Liver (tissue), 9 donors: ENCODE data around the gene MICAL2. TPM values are rescaled to one million over a fixed set of nuclear protein-coding genes. Genes with fewer than 3 reads are reported as not detected.

Source experiments
- DNase-seq: peaks from one replicate; pipeline ENCODE4 v3.0.0-alpha.2; 2017; ENCODE audit warnings: low spot score
- H3K27ac ChIP-seq, 2 donors: one replicate each; pipeline ENCODE4 v1.7.0; 2013; ENCODE audit warnings: inconsistent platforms in 2 of 2, low read length in 2 of 2, control low read depth in 1 of 2, low read depth in 1 of 2, mild to moderate bottlenecking in 1 of 2
- H3K27me3 ChIP-seq, 4 donors: one replicate each; pipeline versions ENCODE4 v1.6.1 to v1.7.0; 2013; ENCODE audit warnings: low read length in 3 of 4, inconsistent platforms in 1 of 4, mild to moderate bottlenecking in 1 of 4, moderate library complexity in 1 of 4; ENCODE audit not compliant: control insufficient read depth in 4 of 4, insufficient read depth in 4 of 4
- H3K36me3 ChIP-seq, 4 donors: one replicate each; pipeline versions ENCODE4 v1.6.1 to v1.7.0; 2013; ENCODE audit warnings: low read length in 3 of 4, mild to moderate bottlenecking in 3 of 4, low read depth in 1 of 4, moderate library complexity in 1 of 4; ENCODE audit not compliant: control insufficient read depth in 4 of 4, insufficient read depth in 3 of 4
- H3K4me1 ChIP-seq, 4 donors: one replicate each; pipeline versions ENCODE4 v1.6.1 to v1.7.0; 2013; ENCODE audit warnings: low read length in 3 of 4, mild to moderate bottlenecking in 3 of 4, moderate library complexity in 1 of 4; ENCODE audit not compliant: control insufficient read depth in 4 of 4, insufficient read depth in 4 of 4
- H3K4me3 ChIP-seq, 3 donors: one replicate each; pipeline versions ENCODE4 v1.6.1 to v1.7.0; 2013; ENCODE audit warnings: low read length in 3 of 3, control low read depth in 1 of 3, low read depth in 1 of 3, mild to moderate bottlenecking in 1 of 3
- H3K9ac ChIP-seq, 2 donors: one replicate each; pipeline ENCODE4 v1.7.0; 2013; ENCODE audit warnings: low read length in 2 of 2, mild to moderate bottlenecking in 2 of 2, moderate library complexity in 2 of 2, control low read depth in 1 of 2, low read depth in 1 of 2
- H3K9me3 ChIP-seq, 4 donors: one replicate each; pipeline versions ENCODE4 v1.6.1 to v1.7.0; 2013; ENCODE audit warnings: low read length in 3 of 4; ENCODE audit not compliant: control insufficient read depth in 4 of 4
- EGR1 ChIP-seq, 2 donors: IDR thresholded peaks; 2 replicates each; pipeline ENCODE4 v1.6.1; 2016 to 2018; ENCODE audit warnings: antibody characterized with exemption in 2 of 2, low read depth in 2 of 2
- FOXA1 ChIP-seq: IDR thresholded peaks from 2 replicates; pipeline ENCODE4 v1.6.1; 2016; ENCODE audit warnings: antibody characterized with exemption
- FOXA2 ChIP-seq: IDR thresholded peaks from 2 replicates; pipeline ENCODE4 v1.6.1; 2016; ENCODE audit warnings: antibody characterized with exemption
- GABPA ChIP-seq, 2 donors: IDR thresholded peaks in 1 of 2; conservative IDR thresholded peaks in 1 of 2; 2 replicates each; pipeline ENCODE4 v1.6.1; 2016; ENCODE audit warnings: antibody characterized with exemption in 2 of 2, mild to moderate bottlenecking in 1 of 2, moderate library complexity in 1 of 2
- HNF4A ChIP-seq, 2 donors: conservative IDR thresholded peaks; 2 replicates each; pipeline ENCODE4 v1.6.1; 2016; ENCODE audit warnings: antibody characterized with exemption in 2 of 2, mild to moderate bottlenecking in 2 of 2
- HNF4G ChIP-seq: IDR thresholded peaks from 2 replicates; pipeline ENCODE4 v1.6.1; 2016; ENCODE audit warnings: antibody characterized with exemption
- JUND ChIP-seq, 2 donors: IDR thresholded peaks; 2 replicates each; pipeline ENCODE4 v1.6.1; 2016; ENCODE audit warnings: antibody characterized with exemption in 2 of 2
- NR2F2 ChIP-seq: IDR thresholded peaks from 2 replicates; pipeline ENCODE4 v1.6.1; 2016; ENCODE audit warnings: antibody characterized with exemption
- RAD21 ChIP-seq, 2 donors: IDR thresholded peaks; 2 replicates each; pipeline ENCODE4 v1.6.1; 2016; ENCODE audit warnings: antibody characterized with exemption in 2 of 2, mild to moderate bottlenecking in 2 of 2
- REST ChIP-seq: IDR thresholded peaks from 2 replicates; pipeline ENCODE4 v1.6.1; 2016; ENCODE audit warnings: antibody characterized with exemption, mild to moderate bottlenecking
- RXRA ChIP-seq, 2 donors: IDR thresholded peaks; 2 replicates each; pipeline ENCODE4 v1.6.1; 2017 to 2018; ENCODE audit warnings: antibody characterized with exemption in 2 of 2, mild to moderate bottlenecking in 1 of 2
- SP1 ChIP-seq: IDR thresholded peaks from 2 replicates; pipeline ENCODE4 v1.6.1; 2018; ENCODE audit warnings: antibody characterized with exemption, mild to moderate bottlenecking
- TAF1 ChIP-seq: conservative IDR thresholded peaks from 2 replicates; pipeline ENCODE4 v1.6.1; 2016; ENCODE audit warnings: antibody characterized with exemption, mild to moderate bottlenecking
- YY1 ChIP-seq: IDR thresholded peaks from 2 replicates; pipeline ENCODE4 v1.6.1; 2016; ENCODE audit warnings: antibody characterized with exemption, mild to moderate bottlenecking
- WGBS: extraction: QIAGEN DNeasy Blood & Tissue Kit; methylation state at CpG from one replicate; pipeline ENCODE4 v1.1.7; 2013; 5-methylcytosine and 5-hydroxymethylcytosine counted together
- polyA plus RNA-seq, 2 donors: library from polyadenylated mRNA; stranded (reverse) in 1 of 2; unstranded in 1 of 2; fragments of 200-250 nt in 1 of 2; fragments of >200 nt in 1 of 2; fragmentation: Nextera tagmentation in 1 of 2; extraction: Ambion mirVana in 1 of 2; gene quantifications; one replicate each; pipeline versions ENCODE4 v1.2.1 to v1.2.3, GENCODE V29; 2013 to 2015
- total RNA-seq, 2 donors: library from RNA; depleted of rRNA; stranded (reverse); fragments of >200 nt; gene quantifications; one replicate each; pipeline ENCODE4 v1.2.3, GENCODE V29; 2014
- TF ChIP-seq, protein P1 (sequence below): IDR thresholded peaks from 2 replicates; pipeline ENCODE4 v1.6.1; 2016; ENCODE audit warnings: antibody characterized with exemption
- TF ChIP-seq, protein P2 (sequence below): IDR thresholded peaks from 2 replicates; pipeline ENCODE4 v1.6.1; 2016; ENCODE audit warnings: antibody characterized with exemption
- TF ChIP-seq, protein P3 (sequence below): fragments of 150-350 bp; IDR thresholded peaks from 2 replicates; pipeline ENCODE4 v1.5.1; 2017; ENCODE audit warnings: improper control_type of control experiment, low read depth, low read length; ENCODE audit not compliant: missing input control
- donor health status: healthy.
- donor health status: healthy.
- donor health status: healthy.
- donor health status: healthy.
- donor health status: healthy.

Gene MICAL2
- total and polyA plus RNA-seq, 4 donors: 17.5 to 113 (median 42.9) TPM

DNA sequence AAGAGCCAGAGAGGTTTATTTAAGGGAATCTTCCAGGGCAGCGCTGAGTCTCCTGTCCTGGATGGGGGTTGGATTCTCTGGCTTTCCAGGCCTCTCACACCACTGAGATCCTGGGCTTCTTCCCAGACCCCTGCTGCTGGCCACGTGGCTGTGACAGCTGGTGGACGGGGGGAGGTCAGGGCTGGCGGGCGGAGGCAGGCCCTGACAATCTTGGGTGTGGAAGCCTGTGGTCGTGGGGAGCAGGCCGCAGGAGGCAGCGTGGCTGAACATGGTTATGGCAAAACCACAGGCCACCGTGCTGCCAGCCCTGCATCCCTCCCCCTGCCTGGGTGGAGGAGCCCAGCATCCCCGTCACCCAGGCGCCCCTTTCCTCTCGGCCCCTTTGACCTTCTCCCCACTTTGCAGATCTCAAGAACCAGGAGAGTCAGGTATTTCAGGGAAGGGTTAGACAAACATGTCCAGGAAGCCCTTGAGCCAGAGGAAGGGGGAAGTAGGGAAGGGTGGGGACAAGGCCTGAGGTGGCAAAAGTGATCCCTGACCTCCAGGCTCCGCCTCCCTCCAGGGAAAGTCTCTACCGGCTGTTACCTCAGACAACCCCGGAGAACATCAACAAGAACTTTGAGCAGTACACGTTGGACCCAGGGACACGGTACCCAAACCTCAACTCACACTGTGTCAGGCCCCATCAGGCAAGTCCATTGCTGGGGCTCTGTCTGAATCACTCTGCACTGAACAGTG lies 111.8 kb downstream of the MICAL2 start:
- peak overlapping the region in 1 of 2 donors; percentile 15 for H3K27ac ChIP-seq
- no peak overlapping the region for H3K4me3 ChIP-seq
- H3K36me3 ChIP-seq: peaks cover 0 to 23% (median 9%) of the 10 kb centered on the region in 4 donors
- H3K4me1 ChIP-seq: peaks cover 8 to 51% (median 38%) of the 10 kb centered on the region in 4 donors
- H3K27me3 ChIP-seq: no peaks in the 10 kb centered on the region
- DNase-seq: no peak
- H3K9ac ChIP-seq: no peak overlapping the region
- H3K9me3 ChIP-seq: no peaks in the 10 kb centered on the region
- peak; percentile 95 to 97 for TF ChIP-seq RXRA (IDR thresholded peaks at IDR 0.05)
- TF ChIP-seq, protein P1, sequence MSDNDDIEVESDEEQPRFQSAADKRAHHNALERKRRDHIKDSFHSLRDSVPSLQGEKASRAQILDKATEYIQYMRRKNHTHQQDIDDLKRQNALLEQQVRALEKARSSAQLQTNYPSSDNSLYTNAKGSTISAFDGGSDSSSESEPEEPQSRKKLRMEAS: no peak
- TF ChIP-seq RAD21 (IDR thresholded peaks at IDR 0.05): no peak
- TF ChIP-seq, protein P2, sequence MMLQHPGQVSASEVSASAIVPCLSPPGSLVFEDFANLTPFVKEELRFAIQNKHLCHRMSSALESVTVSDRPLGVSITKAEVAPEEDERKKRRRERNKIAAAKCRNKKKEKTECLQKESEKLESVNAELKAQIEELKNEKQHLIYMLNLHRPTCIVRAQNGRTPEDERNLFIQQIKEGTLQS: no peak
- peak; percentile 98 for TF ChIP-seq HNF4G
- TF ChIP-seq FOXA1: peak; percentile 65
- no peak for TF ChIP-seq GABPA (IDR thresholded peaks at IDR 0.05 in 1 of 2, conservative IDR thresholded peaks at IDR 0.05 in 1 of 2)
- TF ChIP-seq NR2F2: peak; percentile 50
- TF ChIP-seq JUND (IDR thresholded peaks at IDR 0.05): peak in 1 of 2 donors; percentile 13
- TF ChIP-seq EGR1 (IDR thresholded peaks at IDR 0.05; ENCODE audit: low read depth in 2 of 2): no peak
- peak; percentile 58 for TF ChIP-seq SP1
- TF ChIP-seq TAF1: no peak
- peak; percentile 98 to 99 for TF ChIP-seq HNF4A (conservative IDR thresholded peaks at IDR 0.05)
- TF ChIP-seq FOXA2: peak; percentile 63
- TF ChIP-seq, protein P3, sequence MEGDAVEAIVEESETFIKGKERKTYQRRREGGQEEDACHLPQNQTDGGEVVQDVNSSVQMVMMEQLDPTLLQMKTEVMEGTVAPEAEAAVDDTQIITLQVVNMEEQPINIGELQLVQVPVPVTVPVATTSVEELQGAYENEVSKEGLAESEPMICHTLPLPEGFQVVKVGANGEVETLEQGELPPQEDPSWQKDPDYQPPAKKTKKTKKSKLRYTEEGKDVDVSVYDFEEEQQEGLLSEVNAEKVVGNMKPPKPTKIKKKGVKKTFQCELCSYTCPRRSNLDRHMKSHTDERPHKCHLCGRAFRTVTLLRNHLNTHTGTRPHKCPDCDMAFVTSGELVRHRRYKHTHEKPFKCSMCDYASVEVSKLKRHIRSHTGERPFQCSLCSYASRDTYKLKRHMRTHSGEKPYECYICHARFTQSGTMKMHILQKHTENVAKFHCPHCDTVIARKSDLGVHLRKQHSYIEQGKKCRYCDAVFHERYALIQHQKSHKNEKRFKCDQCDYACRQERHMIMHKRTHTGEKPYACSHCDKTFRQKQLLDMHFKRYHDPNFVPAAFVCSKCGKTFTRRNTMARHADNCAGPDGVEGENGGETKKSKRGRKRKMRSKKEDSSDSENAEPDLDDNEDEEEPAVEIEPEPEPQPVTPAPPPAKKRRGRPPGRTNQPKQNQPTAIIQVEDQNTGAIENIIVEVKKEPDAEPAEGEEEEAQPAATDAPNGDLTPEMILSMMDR: no peak
- 59% methylated on average over 17 of the region's 17 CpGs for WGBS

GRCh38 chr11:12223771-12224536 lies 113.6 kb downstream of the MICAL2 start:
- WGBS: 77% methylated on average over 7 of the region's 7 CpGs
- peaks cover 0 to 31% (median 13%) of the 10 kb centered on the region in 4 donors for H3K36me3 ChIP-seq
- no peaks in the 10 kb centered on the region for H3K9me3 ChIP-seq
- no peak overlapping the region for H3K9ac ChIP-seq
- H3K27ac ChIP-seq: peak overlapping the region; percentile 4 to 43
- H3K27me3 ChIP-seq: no peaks in the 10 kb centered on the region
- peaks cover 8 to 39% (median 31%) of the 10 kb centered on the region in 4 donors for H3K4me1 ChIP-seq
- no peak overlapping the region for H3K4me3 ChIP-seq
- DNase-seq: no peak
- TF ChIP-seq FOXA2 (no peak), REST (no peak), EGR1 (IDR thresholded peaks at IDR 0.05; ENCODE audit: low read depth in 2 of 2) (no peak), SP1 (no peak), RXRA (IDR thresholded peaks at IDR 0.05) (no peak), TAF1 (no peak), JUND (IDR thresholded peaks at IDR 0.05) (no peak), YY1 (no peak), HNF4G (no peak)
- TF ChIP-seq, protein P3: no peak
- TF ChIP-seq, protein P1: no peak
